HG02759 (cell line): ENCODE results near the gene TPSB2.
"Not testable (repeated sequence)": the region's sequence is repeated elsewhere in the genome, so short reads cannot be mapped to it uniquely, and the experiment has no call there.

Experiments used
- ATAC-seq: cut with Tn5 transposase; IDR thresholded peaks from one replicate; pipeline ENCODE4 v1.9.1; 2021; ENCODE audit warnings: mild to moderate bottlenecking, moderate library complexity; ENCODE audit not compliant: unreplicated experiment

TPSB2 gene

DNA sequence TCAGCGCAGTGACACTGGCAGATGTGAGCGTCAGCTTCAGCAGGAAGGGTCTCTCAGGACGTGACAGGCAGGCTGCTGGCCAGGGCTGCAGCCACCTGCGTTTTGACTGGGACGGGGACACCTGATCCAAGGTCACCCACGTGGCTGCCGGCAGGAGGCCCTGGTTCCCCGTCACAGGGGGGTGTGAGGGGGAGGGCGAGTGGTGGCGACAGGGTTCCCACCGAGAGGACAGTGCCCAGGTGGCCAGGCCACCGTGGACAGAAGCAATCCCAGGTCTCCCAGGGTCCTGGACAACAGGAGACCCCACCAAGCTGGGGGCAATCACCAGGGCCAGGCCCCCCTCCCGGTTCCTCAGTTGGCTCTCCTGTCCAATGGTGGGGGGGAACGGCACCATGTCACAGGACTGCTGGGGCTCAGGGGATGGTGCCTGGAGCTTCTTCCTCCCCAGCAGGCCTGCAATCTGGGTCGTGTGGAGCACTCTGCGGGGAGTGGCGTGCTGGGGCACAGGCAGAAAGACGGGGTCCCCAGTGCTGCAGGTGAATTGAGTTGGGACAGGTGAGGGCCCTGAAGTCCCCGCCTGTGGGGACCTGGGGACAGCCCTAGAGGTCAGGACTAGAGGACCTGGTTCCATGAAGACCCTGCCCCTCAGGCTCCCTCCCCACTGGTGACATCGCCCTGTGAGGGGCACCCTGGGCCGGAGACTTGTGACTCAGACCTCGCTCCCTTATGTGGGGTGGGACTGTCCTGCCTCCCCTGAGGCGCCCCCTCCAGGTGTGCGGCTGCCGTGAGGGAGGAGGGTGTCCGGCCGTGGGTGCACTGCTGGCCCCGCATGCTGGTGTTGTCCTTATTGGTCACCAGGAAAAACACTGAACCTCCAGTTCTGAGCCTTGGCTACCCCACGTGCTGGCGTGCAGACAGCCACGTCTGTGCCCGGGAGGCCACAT lies 14.2 kb upstream of the TPSB2 start:
- ATAC-seq, result not testable (repeated sequence)

DNA sequence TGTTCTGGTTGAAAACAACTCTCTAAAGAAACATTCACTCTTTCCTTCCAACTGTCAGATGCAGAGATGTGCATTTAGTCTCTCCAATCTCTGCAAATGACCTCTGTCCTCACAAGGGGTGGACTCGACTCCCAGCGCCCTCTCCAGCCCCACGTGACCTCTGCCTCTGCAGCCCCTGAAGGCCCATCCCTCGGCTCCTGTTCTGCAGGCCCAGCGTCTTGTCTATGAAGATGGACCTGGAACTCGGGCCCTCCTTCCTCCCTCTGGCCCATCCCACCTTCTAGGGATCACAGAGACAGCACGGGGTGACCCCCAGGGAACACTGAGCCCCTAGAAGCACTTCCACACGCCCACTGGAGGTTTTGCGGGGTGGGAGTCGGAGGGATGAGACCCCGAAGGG lies 13.4 kb upstream of the TPSB2 start:
- not testable (repeated sequence) for ATAC-seq

DNA sequence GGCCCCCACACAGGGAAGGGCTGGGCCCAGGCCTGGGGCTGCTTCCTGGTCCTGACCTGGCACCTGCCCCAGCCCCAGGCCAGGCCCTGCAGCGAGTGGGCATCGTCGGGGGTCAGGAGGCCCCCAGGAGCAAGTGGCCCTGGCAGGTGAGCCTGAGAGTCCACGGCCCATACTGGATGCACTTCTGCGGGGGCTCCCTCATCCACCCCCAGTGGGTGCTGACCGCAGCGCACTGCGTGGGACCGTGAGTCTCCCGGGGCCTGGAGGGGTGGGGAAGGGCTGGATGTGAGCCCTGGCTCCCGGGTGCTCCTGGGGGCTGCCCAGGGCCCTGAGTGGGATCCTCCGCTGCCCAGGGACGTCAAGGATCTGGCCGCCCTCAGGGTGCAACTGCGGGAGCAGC lies 11.1 kb upstream of the TPSB2 start:
- ATAC-seq, result not testable (repeated sequence)

DNA sequence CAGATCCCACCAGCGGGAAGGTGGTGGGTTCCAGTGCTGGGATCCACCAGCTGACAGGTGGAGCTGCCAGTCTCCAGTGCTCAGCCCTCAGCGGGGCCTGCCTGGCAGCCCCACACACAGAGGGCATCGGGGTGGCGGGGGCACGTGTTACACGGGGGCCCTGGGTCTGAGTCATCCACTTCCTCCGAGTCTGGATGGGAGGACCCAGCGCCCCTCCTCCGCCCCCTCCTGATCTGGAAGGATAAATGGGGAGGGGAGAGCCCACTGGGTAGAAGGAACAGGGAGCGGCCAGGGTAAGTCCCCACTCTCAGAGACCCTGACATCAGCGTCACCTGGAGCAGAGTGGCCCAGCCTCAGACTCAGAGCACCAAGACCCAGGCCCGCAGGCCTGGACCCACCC lies 10.5 kb upstream of the TPSB2 start, which contains the start of gene TPSAB1:
Gene TPSAB1, plus strand, starts transcription at position 270 of the 400 bp plus-strand sequence. CDS start 234 bp downstream, outside the sequence.
- not testable (repeated sequence) for ATAC-seq

DNA sequence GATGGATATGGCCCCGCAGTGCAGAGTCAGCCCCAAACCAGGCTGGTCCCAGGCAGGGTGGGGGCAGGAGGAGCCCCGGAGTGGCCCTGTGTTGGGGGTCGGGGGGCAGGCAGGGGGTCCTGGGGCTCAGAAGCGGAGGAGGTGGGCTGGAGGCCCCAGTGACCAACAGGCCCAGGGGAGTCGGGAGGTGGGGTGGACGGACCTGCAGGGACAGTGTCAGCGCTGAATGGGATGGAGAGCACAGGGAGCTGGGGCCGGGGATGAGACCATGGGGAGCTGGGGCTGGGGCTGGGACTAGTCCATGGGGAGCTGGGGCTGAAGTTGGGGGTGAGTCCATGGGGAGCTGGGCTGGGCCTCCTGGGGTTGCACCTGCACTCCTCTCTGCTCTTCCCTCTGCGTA lies 9.6 kb upstream of the TPSB2 start:
- ATAC-seq, result not testable (repeated sequence)

DNA sequence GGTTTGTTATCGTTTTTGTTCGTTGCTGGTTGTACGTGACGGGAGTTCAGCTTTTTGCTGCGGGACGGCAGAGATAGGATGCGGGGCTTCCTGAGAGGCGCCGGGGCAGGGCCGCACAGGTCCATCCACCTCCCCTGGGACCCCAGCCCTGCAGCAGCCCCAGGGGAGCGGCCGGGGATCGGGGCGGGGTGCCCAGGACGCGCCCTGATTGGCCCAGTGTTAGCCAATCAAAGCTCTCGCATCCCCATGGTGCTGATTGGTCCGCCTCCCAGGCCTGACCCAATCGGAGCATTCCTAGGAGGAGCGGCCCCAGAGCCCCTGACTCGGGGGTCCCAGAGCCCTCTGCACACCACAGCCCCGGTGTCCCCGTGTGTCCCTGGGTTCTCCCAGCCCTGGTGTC lies 8.9 kb upstream of the TPSB2 start:
- not testable (repeated sequence) for ATAC-seq

DNA sequence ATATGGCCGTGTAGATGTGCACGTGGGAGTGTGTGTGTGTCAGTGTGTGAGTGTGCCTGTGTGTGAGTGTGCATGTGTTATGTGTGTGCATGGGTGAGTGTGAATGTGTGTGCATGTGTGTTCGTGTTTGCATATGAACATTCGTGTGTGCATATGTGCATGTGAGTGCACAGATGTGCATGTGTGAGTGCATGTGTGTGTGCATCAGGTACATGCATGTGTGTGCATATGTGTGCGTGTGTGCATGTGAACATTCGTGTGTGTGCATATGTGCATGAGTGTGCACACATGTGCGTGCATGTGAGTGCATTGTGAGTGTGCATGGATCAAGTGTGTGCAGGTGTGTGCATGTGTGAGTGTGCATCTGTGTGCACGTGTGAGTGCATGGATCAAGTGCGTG lies 8.0 kb upstream of the TPSB2 start:
- ATAC-seq, result no peak

DNA sequence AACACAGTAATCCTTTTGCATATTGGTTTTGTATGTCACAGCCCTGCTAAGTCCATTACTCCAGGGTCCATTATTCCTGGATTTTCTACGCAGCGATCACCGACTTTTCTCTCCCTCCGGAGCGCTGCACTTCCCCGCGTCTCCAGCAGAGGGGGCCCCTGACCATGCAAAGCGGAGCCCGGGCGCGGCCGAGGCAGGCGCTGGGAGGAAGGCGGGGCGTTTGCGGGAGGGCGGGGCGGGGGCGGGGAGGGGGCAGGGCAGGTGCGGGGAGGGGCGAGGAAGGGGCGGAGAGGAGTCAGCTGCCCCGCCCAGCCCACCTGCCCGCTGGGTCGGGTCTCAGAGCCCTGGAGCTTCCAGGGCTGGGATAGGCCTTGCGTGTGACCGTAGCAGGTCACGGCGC lies 6.7 kb upstream of the TPSB2 start:
- not testable (repeated sequence) for ATAC-seq

DNA sequence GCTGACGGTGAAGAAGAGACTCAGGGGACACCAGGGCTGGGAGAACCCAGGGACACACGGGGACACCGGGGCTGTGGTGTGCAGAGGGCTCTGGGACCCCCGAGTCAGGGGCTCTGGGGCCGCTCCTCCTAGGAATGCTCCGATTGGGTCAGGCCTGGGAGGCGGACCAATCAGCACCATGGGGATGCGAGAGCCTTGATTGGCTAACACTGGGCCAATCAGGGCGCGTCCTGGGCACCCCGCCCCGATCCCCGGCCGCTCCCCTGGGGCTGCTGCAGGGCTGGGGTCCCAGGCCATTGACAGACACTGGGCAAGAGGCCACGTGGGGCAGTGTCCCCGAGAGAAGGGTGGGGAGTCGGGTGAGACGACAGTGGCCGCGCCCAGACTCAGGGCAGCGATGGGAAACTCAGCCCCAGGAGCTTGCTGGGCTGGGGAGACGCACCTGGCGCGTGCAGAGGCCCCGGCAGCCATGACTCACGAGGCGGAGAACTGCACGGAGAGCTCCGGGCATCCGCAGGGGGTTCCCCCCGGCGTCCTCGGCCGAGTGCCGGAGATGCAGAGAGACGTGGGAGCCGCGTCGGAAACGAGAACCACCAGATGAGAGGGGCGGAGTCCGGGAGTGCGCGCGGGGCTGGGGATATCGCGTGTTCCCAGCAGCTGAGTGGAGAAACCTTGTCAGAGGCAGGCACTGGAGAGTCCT lies 2.2 kb upstream of the TPSB2 start:
- not testable (repeated sequence) for ATAC-seq

DNA sequence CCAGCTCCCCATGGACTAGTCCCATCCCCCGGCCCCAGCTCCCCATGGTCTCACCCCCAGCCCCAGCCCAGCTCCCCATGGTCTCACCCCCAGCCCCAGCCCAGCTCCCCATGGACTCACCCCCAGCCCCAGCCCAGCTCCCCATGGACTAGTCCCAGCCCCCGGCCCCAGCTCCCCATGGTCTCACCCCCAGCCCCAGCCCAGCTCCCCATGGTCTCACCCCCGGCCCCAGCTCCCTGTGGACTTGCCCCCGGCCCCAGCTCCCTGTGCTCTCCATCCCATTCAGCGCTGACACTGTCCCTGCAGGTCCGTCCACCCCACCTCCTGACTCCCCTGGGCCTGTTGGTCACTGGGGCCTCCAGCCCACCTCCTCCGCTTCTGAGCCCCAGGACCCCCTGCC lies 1.3 kb upstream of the TPSB2 start:
- ATAC-seq, result not testable (repeated sequence)

DNA sequence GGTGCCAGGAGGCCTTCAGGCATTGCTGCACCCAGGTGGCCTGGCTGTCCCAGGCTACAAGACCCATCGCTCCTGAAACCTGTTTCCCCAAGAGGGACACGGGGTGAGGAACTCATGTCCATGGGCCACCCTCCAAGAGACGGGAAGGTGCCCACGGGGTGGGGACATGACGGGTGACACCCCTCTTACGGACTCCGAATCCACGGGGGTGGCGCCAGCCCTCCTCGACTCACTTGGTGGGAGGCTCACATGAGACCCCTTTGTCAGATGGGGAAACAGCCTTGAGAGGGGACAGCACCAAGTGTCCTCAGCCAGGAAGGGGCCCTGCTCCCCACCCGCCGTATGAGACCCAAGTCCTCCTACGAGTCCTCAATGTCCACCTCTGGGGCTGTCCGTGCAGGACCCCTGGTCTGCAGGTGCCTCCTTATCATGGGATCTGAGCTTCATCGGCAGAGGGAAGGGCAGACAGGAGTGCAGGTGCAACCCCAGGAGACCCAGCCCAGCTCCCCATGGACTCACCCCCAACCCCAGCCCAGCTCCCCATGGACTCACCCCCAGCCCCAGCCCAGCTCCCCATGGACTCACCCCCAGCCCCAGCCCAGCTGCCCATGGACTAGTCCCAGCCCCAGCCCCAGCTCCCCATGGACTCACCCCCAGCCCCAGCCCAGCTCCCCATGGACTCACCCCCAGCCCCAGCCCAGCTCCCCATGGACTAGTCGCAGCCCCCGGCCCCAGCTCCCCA lies 658 bp upstream of the TPSB2 start:
- not testable (repeated sequence) for ATAC-seq

DNA sequence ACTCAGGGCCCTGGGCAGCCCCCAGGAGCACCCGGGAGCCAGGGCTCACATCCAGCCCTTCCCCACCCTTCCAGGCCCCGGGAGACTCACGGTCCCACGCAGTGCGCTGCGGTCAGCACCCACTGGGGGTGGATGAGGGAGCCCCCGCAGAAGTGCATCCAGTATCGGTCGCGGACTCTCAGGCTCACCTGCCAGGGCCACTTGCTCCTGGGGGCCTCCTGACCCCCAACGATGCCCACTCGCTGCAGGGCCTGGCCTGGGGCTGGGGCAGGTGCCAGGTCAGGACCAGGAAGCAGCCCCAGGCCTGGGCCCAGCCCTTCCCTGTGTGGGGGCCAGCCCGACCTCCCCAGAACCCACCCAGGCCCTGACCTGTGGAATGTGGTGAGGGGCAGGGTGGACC lies 508 bp downstream of the TPSB2 start:
- not testable (repeated sequence) for ATAC-seq

DNA sequence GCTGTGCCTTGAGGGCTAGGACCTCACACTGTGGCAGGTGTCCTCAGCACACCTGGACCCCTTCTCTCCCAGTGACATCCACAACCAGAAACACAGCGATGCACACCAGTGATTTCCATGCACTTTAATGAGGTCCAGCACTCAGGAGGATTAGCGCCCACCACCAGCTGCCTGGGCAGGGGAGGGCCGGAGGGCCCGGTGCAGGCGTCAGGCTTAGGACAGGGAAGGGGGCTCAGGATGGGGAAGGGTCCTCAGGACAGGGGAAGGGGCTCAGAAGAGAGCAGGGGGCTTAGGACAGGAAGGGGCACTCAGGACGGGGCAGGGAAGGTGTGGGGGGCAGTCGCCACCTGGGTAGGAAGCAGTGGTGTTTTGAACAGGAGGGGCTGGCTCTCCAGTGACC lies 1.8 kb downstream of the TPSB2 start:
- ATAC-seq, result not testable (repeated sequence)

DNA sequence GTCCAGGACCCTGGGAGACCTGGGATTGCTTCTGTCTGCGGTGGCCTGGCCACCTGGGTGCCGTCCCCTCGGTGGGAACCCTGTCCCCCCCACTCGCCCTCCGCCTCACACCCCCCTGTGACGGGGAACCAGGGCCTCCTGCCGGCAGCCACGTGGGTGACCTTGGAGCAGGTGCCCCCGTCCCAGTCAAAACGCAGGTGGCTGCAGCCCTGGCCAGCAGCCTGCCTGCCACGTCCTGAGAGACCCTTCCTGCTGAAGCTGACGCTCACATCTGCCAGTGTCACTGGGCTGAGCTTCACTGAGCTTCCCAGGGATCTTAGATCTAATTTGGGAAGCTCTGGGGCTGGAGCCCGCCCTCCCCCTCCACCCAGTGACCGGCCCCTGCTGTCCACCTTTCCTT lies 3.3 kb downstream of the TPSB2 start:
- not testable (repeated sequence) for ATAC-seq

DNA sequence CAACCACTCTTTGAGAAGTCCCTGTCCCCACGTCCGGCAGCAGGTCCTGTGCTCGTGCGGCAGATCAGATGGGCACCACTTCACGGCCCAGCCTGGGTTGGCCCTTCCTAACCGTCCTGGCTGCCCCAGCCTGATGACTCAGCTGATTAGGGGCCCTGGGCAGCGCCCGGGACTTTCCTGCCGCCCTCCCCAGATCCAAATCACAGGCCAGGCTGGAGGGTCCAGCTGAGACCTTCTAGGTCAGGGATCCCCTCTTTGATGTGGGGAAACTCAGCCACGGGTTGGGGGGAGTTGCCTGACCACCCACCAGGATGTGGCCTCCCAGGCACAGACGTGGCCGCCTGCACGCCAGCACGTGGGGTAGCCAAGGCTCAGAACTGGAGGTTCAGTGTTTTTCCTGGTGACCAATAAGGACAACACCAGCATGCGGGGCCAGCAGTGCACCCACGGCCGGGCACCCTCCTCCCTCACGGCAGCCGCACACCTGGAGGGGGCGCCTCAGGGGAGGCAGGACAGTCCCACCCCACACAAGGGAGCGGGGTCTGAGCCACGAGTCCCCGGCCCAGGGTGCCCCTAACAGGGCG lies 4.2 kb downstream of the TPSB2 start:
- not testable (repeated sequence) for ATAC-seq

DNA sequence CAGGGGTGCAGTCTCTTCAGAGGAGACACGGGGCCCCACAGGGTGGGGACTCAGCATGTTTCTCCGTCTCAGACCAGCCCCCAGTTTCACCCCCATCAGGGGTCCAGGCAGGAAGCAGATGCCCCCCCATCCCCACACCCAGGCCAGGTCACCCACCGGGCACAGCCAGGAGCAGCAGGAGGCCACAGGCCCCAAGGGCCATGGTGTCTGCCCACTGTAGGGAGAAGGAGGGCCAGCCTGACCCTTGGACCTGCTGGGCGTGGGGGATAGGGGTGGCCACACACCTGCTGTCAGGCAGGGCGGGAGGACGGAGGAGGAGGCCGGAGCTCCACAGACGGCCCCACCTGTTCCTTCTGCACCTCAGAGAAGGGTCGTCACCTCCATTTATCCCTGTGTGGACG lies 4.9 kb downstream of the TPSB2 start, which contains the start of gene TPSG1:
Gene TPSG1, minus strand, starts transcription at position 218 of the 401 bp plus-strand sequence. Its CDS starts 16 bp downstream, at position 202.
- no peak for ATAC-seq

DNA sequence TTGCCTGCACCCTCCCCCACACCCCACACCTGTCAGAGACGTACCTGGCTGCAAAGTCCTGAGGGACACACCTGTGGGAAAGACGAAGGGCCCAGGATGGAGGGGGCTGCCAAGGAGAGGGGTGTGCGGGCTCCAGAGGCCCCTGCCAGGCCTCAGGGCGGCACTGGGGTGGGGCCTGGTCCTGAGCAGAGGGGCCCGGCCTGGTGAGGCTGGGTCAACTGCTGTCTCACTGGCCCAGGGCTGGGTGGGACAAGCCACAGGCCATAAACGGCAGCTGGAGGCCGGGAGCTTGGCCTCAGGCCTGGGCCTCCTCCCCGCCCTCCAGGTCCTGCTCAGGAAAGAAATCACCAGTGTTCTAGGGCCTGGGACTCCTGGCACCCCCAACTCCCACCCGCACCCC lies 5.4 kb downstream of the TPSB2 start:
- no peak for ATAC-seq

DNA sequence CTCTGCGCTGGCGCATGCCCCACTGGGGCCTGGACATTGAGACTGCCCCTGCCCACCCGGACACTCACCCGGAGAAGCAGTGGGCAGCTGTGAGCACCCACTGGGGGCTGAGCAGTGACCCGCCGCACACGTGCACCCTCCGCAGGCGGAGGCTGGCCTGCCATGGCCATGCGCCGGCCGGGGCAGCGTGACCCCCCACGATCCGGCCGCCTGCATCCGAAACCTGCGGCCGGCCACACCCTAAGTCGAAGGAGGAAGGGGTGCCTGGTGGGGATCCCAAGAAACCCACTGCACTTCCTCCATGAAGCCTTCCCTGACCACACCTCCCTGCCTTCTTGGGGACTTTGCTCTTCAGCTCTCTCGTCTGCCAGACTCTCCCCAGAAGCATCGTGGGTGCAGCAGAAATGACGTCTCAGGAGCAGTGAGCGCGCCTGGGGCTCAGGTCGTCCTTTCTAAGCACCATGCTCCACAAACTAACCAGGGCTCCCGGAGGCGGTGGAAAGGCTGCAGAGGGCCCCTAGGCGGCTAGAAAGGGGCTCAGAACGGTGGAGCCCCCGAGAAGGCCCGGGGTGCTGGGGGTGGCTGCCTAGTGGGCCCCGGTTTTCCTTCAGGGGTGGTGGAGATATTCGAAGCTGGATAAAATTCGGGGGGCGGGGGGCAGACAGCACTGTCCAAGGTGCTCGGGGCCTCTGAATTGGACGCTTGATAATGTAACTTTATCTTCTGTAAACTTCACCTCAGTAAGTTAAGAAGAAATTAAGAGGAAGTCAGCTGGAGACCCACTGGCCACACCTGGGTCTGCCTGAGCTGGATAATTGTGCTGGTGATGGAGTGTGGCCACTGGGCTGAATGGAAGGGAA lies 6.4 kb downstream of the TPSB2 start:
- ATAC-seq, result no peak

DNA sequence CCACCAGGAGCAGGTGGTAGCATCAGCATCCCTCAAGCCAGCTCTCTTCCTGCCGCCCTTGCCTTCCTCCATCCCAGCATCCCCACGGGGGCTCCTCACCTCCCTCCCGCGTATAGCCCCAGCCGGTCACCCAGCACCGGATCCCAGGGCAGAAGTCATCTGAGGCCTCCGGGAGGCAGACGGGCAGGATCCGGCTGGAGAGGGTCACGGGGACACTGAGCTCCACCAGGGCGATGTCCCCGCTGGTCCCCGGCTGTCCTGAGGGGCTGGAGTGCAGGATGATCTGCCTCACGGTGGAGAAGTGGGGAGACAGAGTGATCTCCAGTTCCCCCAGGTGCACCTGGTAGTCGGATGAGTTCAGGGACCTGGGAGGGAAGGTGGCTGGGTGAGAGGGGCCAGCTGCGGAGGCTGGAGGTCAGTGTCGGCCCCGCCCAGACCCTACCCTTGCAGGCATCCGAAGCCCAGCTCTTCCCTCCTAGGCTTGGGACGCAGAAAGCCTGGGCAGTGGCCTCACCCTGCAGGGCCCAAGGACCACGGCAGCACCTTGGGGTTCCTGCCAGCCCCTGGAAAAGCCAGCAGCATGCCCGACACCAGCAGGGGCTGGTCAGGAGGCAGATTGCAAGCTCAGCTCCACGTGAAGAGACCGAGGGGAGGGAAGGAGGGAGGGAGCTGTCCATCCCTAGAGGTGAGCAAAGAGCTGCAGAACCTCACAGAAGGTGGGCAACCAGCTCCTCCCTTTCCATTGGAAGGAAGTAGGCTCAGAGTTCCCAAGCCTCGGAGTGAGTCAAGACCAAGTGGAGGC lies 7.2 kb downstream of the TPSB2 start:
- no peak for ATAC-seq
